H1 (cell line): ENCODE data around the gene SEL1L. TPM values are rescaled to one million over a fixed set of nuclear protein-coding genes. Genes with fewer than 3 reads are reported as not detected.

Experiments
- CTCF ChIA-PET: fragments of 300-600 bp; sonication (Branson Sonifier 250); formaldehyde crosslinking; loops from one replicate; lab custom pipeline; 2021; ENCODE audit not compliant: partially characterized antibody; lab: Charles Lee
- POLR2A ChIA-PET: fragments of 300-600 bp; sonication (Branson Sonifier 250); formaldehyde crosslinking; loops from one replicate; lab custom pipeline; 2021; ENCODE audit warnings: inconsistent platforms; ENCODE audit not compliant: partially characterized antibody; lab: Charles Lee
- DNase-seq, 2 experiments: peaks; one replicate each; pipeline versions ENCODE4 v3.0.0 to v3.0.0-alpha.2; 2010 to 2022; ENCODE audit warnings: low spot score in 2 of 2, low read depth in 1 of 2, mixed read lengths in 1 of 2
- FAIRE-seq: peaks from 2 replicates; lab custom pipeline; 2011; peaks lifted over from hg19 to GRCh38; lab: Jason Lieb, UNC
- H2AFZ ChIP-seq: 2 replicates; pipeline ENCODE4 v1.8.1; 2012; ENCODE audit warnings: low read length, inconsistent platforms
- H2AK5ac ChIP-seq: 2 replicates; pipeline ENCODE4 v1.6.1; 2013; ENCODE audit warnings: low read depth, low read length
- H2BK120ac ChIP-seq: replicated peaks from 2 replicates; pipeline ENCODE3; 2013; ENCODE audit warnings: low read depth, low read length, inconsistent platforms
- H2BK12ac ChIP-seq: 2 replicates; pipeline ENCODE4 v1.6.1; 2013; ENCODE audit warnings: low read depth, low read length
- H2BK15ac ChIP-seq: 2 replicates; pipeline ENCODE4 v1.6.1; 2013; ENCODE audit warnings: low read length
- H2BK20ac ChIP-seq: 2 replicates; pipeline ENCODE4 v1.6.1; 2013; ENCODE audit warnings: low read length
- H2BK5ac ChIP-seq: 2 replicates; pipeline ENCODE4 v1.6.1; 2013; ENCODE audit warnings: low read depth, low read length
- H3K14ac ChIP-seq: 2 replicates; pipeline ENCODE4 v1.6.1; 2013; ENCODE audit warnings: inconsistent platforms; ENCODE audit not compliant: insufficient read length
- H3K18ac ChIP-seq: 2 replicates; pipeline ENCODE4 v1.6.1; 2013; ENCODE audit warnings: low read length; ENCODE audit errors: extremely low read depth
- H3K23ac ChIP-seq: 2 replicates; pipeline ENCODE4 v1.6.1; 2013; ENCODE audit warnings: inconsistent platforms; ENCODE audit not compliant: insufficient read length
- H3K23me2 ChIP-seq: 2 replicates; pipeline ENCODE4 v1.6.1; 2013; ENCODE audit warnings: low read depth, low read length
- H3K27ac ChIP-seq: 2 replicates; pipeline ENCODE4 v1.6.1; 2011; ENCODE audit warnings: low read depth, low read length, inconsistent platforms
- H3K27me3 ChIP-seq, 4 experiments: replicated peaks in 1 of 4; 1 replicate in 1 of 4; 2 replicates in 3 of 4; pipeline versions ENCODE4 v1.6.1 to v1.8.1; 2011 to 2013; ENCODE audit warnings: low read length in 3 of 4, mild to moderate bottlenecking in 3 of 4, inconsistent platforms in 2 of 4, mixed read lengths in 2 of 4, moderate library complexity in 1 of 4; ENCODE audit not compliant: control insufficient read depth in 3 of 4, insufficient read depth in 3 of 4; ENCODE audit errors: extremely low read depth in 1 of 4
- H3K36me3 ChIP-seq, 4 experiments: 2 replicates each; pipeline versions ENCODE4 v1.6.1 to v1.8.1; 2011 to 2013; ENCODE audit warnings: mild to moderate bottlenecking in 4 of 4, low read length in 3 of 4, moderate library complexity in 2 of 4, control low read depth in 1 of 4, inconsistent platforms in 1 of 4; ENCODE audit not compliant: insufficient read depth in 4 of 4, control insufficient read depth in 2 of 4
- H3K4ac ChIP-seq: replicated peaks from 2 replicates; pipeline ENCODE3; 2013; ENCODE audit warnings: low read length, low read depth, mixed read lengths, inconsistent platforms; ENCODE audit not compliant: insufficient read length
- H3K4me1 ChIP-seq, 4 experiments: replicated peaks in 1 of 4; 1 replicate in 1 of 4; 2 replicates in 3 of 4; pipeline versions ENCODE4 v1.6.1 to v1.8.1; 2011 to 2013; ENCODE audit warnings: low read length in 3 of 4, inconsistent platforms in 2 of 4, mixed read lengths in 1 of 4; ENCODE audit not compliant: insufficient read depth in 4 of 4, control insufficient read depth in 3 of 4
- H3K4me2 ChIP-seq, 2 experiments: 2 replicates each; pipeline versions ENCODE4 v1.6.1 to v1.8.1; 2011 to 2013; ENCODE audit warnings: low read depth in 2 of 2, low read length in 2 of 2, control low read depth in 1 of 2, inconsistent platforms in 1 of 2, mild to moderate bottlenecking in 1 of 2; ENCODE audit not compliant: insufficient read depth in 1 of 2
- H3K4me3 ChIP-seq, 4 experiments: fragments of 200-600, 300-600 bp in 1 of 4; sonication (generic), shearing (Covaris generic), sonication (Bioruptor Twin) in 1 of 4; 2 replicates each; pipeline versions ENCODE4 v1.5.1 to v1.8.1; 2011 to 2016; ENCODE audit warnings: low read length in 4 of 4, low read depth in 3 of 4, control low read depth in 2 of 4, inconsistent platforms in 2 of 4, mild to moderate bottlenecking in 2 of 4, mixed read lengths in 1 of 4, moderate library complexity in 1 of 4; ENCODE audit not compliant: insufficient read depth in 2 of 4; ENCODE audit errors: extremely low read depth in 1 of 4
- H3K56ac ChIP-seq: replicated peaks from 2 replicates; pipeline ENCODE3; 2013; ENCODE audit warnings: low read depth, mild to moderate bottlenecking, mixed read lengths, low read length, inconsistent platforms; ENCODE audit not compliant: insufficient read length
- H3K79me1 ChIP-seq: 2 replicates; pipeline ENCODE4 v1.6.1; 2013; ENCODE audit warnings: low read depth, low read length, control low read depth
- H3K79me2 ChIP-seq, 2 experiments: 2 replicates each; pipeline versions ENCODE4 v1.6.1 to v1.8.1; 2012 to 2013; ENCODE audit warnings: low read length in 2 of 2, mild to moderate bottlenecking in 2 of 2, inconsistent platforms in 1 of 2; ENCODE audit not compliant: insufficient read depth in 2 of 2, control insufficient read depth in 1 of 2
- H3K9ac ChIP-seq, 4 experiments: replicated peaks in 1 of 4; 1 replicate in 1 of 4; 2 replicates in 3 of 4; pipeline versions ENCODE4 v1.6.1 to v1.8.1; 2011 to 2013; ENCODE audit warnings: low read depth in 3 of 4, low read length in 3 of 4, control low read depth in 2 of 4, mild to moderate bottlenecking in 2 of 4, moderate library complexity in 2 of 4, inconsistent platforms in 1 of 4; ENCODE audit errors: extremely low read depth in 1 of 4
- H3K9me3 ChIP-seq, 2 experiments: 2 replicates each; pipeline versions ENCODE4 v1.6.1 to v1.8.1; 2012 to 2013; ENCODE audit warnings: mild to moderate bottlenecking in 2 of 2, moderate library complexity in 2 of 2, control low read depth in 1 of 2, inconsistent platforms in 1 of 2, low read depth in 1 of 2, low read length in 1 of 2, mixed read lengths in 1 of 2; ENCODE audit not compliant: insufficient read depth in 2 of 2
- H4K20me1 ChIP-seq, 2 experiments: replicated peaks in 1 of 2; 2 replicates each; pipeline versions ENCODE3 to v1.8.1; 2011 to 2013; ENCODE audit warnings: inconsistent platforms in 2 of 2, low read length in 2 of 2, mild to moderate bottlenecking in 1 of 2; ENCODE audit not compliant: insufficient read depth in 2 of 2, control insufficient read depth in 1 of 2
- H4K5ac ChIP-seq: 2 replicates; pipeline ENCODE4 v1.6.1; 2013; ENCODE audit warnings: low read length, low read depth, mixed read lengths, inconsistent platforms; ENCODE audit not compliant: insufficient read length
- H4K8ac ChIP-seq: 2 replicates; pipeline ENCODE4 v1.8.0; 2013; ENCODE audit warnings: mild to moderate bottlenecking, moderate library complexity, low read length, inconsistent platforms; ENCODE audit not compliant: insufficient read depth; ENCODE audit errors: extremely low read depth
- H4K91ac ChIP-seq: replicated peaks from 2 replicates; pipeline ENCODE3; 2013; ENCODE audit warnings: low read length, mixed read lengths, inconsistent platforms; ENCODE audit not compliant: insufficient read length
- KDM1A ChIP-seq: fragments of 200-600, 300-600 bp; sonication (generic); IDR thresholded peaks from 2 replicates; pipeline ENCODE4 v1.7.1; 2016; ENCODE audit warnings: mild to moderate bottlenecking, low read length, borderline replicate concordance
- RAD21 ChIP-seq, 2 experiments: IDR thresholded peaks in 1 of 2; conservative IDR thresholded peaks in 1 of 2; 2 replicates each; pipeline ENCODE4 v1.6.1; 2011; ENCODE audit warnings: low read depth in 2 of 2, low read length in 2 of 2, improper control_type of control experiment in 1 of 2, inconsistent platforms in 1 of 2, mild to moderate bottlenecking in 1 of 2, moderate library complexity in 1 of 2
- RFX5 ChIP-seq: IDR thresholded peaks from 2 replicates; pipeline ENCODE4 v1.6.1; 2011; ENCODE audit warnings: low read depth, low read length, improper control_type of control experiment, borderline replicate concordance
- SAP30 ChIP-seq: fragments of 300-600 bp; sonication (generic); IDR thresholded peaks from 2 replicates; pipeline ENCODE4 v1.7.1; 2012; ENCODE audit warnings: low read length, moderate library complexity, mild to moderate bottlenecking, inconsistent platforms; ENCODE audit not compliant: insufficient read depth, insufficient replicate concordance
- TEAD4 ChIP-seq: IDR thresholded peaks from 2 replicates; pipeline ENCODE4 v1.6.1; 2012; ENCODE audit warnings: low read depth, low read length, inconsistent platforms, mixed read lengths
- WGBS, 2 experiments: shearing (Covaris generic) in 1 of 2; methylation state at CpG; one replicate each; pipeline versions ENCODE4 v1.1.6 to v1.1.7; 2013 to 2015; ENCODE audit warnings: low lambda C conversion rate in 2 of 2, mixed read lengths in 2 of 2, inconsistent platforms in 1 of 2, low coverage in 1 of 2, missing lambda C conversion rate in 1 of 2; ENCODE audit not compliant: insufficient replicate concordance in 2 of 2, insufficient coverage in 1 of 2, insufficient read length in 1 of 2; ENCODE audit errors: extremely low coverage in 1 of 2, missing lambda C conversion rate in 1 of 2; 5-methylcytosine and 5-hydroxymethylcytosine counted together
- polyA plus RNA-seq, 7 experiments: library from polyadenylated mRNA; depleted of rRNA in 3 of 7; stranded (reverse) in 5 of 7; unstranded in 2 of 7; fragments of >200 nt in 5 of 7; fragments of 200-250 nt in 2 of 7; gene quantifications; 1 replicate in 5 of 7; 2 replicates in 1 of 7; 4 replicates in 1 of 7; pipeline versions ENCODE4 v1.2.1 to v1.2.3, GENCODE V29; 2011 to 2013; ENCODE audit warnings: missing spikeins in 2 of 7, mixed read lengths in 2 of 7
- total RNA-seq: library from RNA; stranded (reverse); fragmentation: NEBNext Ultra II Directional; extraction: Animal tissue kit (Norgen Biotek cat#: 25700); gene quantifications from 2 replicates; pipeline ENCODE4 v1.2.1, GENCODE V29; 2021
- TF ChIP-seq, protein P1 (sequence below), 3 experiments: IDR thresholded peaks; 1 replicate in 2 of 3; 2 replicates in 1 of 3; pipeline versions ENCODE4 v1.5.1 to v1.6.1; 2011; ENCODE audit warnings: low read length in 3 of 3, mild to moderate bottlenecking in 3 of 3, inconsistent platforms in 2 of 3, low read depth in 1 of 3, moderate library complexity in 1 of 3; ENCODE audit not compliant: insufficient read depth in 1 of 3; ENCODE audit errors: control extremely low read depth in 1 of 3
- TF ChIP-seq, protein P2 (sequence below): IDR thresholded peaks from 2 replicates; pipeline ENCODE4 v1.6.1; 2012; ENCODE audit warnings: low read length, inconsistent platforms
- TF ChIP-seq, protein P3 (sequence below): IDR thresholded peaks from 2 replicates; pipeline ENCODE4 v1.6.1; 2011; ENCODE audit warnings: low read depth, mild to moderate bottlenecking, low read length; ENCODE audit not compliant: insufficient read depth

The SEL1L gene
- total and polyA plus RNA-seq, 2 of the 8 experiments (the other 6 are each of a cell fraction or from before 2014, with no cell fraction given), result 4.3 to 34.9 TPM

DNA sequence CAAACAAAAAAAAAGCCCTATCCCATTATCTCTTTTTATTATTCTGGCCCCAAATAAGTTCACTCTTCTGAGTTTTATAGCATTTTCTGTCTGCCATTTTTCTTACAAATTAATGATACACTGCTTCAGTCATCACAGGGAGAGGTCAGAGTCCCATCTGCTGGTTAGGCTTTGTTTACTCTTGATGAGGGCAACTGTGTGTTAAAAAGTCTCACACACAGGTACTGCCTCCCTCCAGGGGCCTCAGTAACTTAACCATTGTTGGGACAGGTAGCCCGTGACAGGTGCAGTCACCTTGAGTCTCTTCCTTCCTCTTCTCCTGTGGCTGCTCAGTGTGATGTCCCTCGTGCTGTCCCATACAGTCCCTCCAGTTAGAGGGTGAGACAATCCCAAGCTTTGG lies 45.5 kb upstream of the SEL1L start:
- H4K20me1 ChIP-seq, result no peaks in the 10 kb centered on the region
- no peaks in the 10 kb centered on the region for H3K79me1 ChIP-seq
- H3K23ac ChIP-seq, result no peak overlapping the region
- H2AFZ ChIP-seq, result no peak overlapping the region
- H3K4me2 ChIP-seq, result no peak overlapping the region
- H3K36me3 ChIP-seq, result no peaks in the 10 kb centered on the region
- no peaks in the 10 kb centered on the region for H3K27me3 ChIP-seq
- H3K56ac ChIP-seq, result no peak overlapping the region
- H4K8ac ChIP-seq, result no peak overlapping the region
- H4K91ac ChIP-seq, result no peak overlapping the region
- H2AK5ac ChIP-seq, result no peak overlapping the region
- H3K9ac ChIP-seq, result no peak overlapping the region
- H2BK12ac ChIP-seq, result no peak overlapping the region
- H3K79me2 ChIP-seq, result no peaks in the 10 kb centered on the region
- CTCF ChIA-PET, result interaction anchor here (1.2 to 1.5 kb wide), 2 partner anchors 13 to 28 kb away, joined by 3 to 4 read pairs; no protein-coding TSS in a partner anchor
- peak overlapping the region; percentile 94 for H3K14ac ChIP-seq
- no peak overlapping the region for H3K18ac ChIP-seq
- FAIRE-seq, result no peak
- H3K9me3 ChIP-seq, result no peaks in the 10 kb centered on the region
- H3K27ac ChIP-seq, result no peak overlapping the region
- POLR2A ChIA-PET, result no interaction called here
- WGBS, 2 experiments, result 91% methylated on average over 2 of the region's 2 CpGs; no CpG with 5 or more reads in 1 of the 2 experiments
- no peak overlapping the region for H2BK20ac ChIP-seq
- H3K4ac ChIP-seq, result no peak overlapping the region
- no peak overlapping the region for H2BK120ac ChIP-seq
- no peak overlapping the region for H2BK15ac ChIP-seq
- H4K5ac ChIP-seq, result no peak overlapping the region
- no peak overlapping the region for H3K4me3 ChIP-seq
- H3K23me2 ChIP-seq, result no peaks in the 10 kb centered on the region; the same call in 1 of the 2 replicates
- no peaks in the 10 kb centered on the region for H3K4me1 ChIP-seq
- no peak overlapping the region for H2BK5ac ChIP-seq
- DNase-seq, result no peak
- TF ChIP-seq RFX5 (no peak), RAD21 (IDR thresholded peaks at IDR 0.05 in 1 of 2, conservative IDR thresholded peaks at IDR 0.05 in 1 of 2; ENCODE audit: low read depth in 2 of 2, low read length in 2 of 2) (no peak), SAP30 (no peak), TEAD4 (no peak), KDM1A (no peak)
- TF ChIP-seq, protein P1, sequence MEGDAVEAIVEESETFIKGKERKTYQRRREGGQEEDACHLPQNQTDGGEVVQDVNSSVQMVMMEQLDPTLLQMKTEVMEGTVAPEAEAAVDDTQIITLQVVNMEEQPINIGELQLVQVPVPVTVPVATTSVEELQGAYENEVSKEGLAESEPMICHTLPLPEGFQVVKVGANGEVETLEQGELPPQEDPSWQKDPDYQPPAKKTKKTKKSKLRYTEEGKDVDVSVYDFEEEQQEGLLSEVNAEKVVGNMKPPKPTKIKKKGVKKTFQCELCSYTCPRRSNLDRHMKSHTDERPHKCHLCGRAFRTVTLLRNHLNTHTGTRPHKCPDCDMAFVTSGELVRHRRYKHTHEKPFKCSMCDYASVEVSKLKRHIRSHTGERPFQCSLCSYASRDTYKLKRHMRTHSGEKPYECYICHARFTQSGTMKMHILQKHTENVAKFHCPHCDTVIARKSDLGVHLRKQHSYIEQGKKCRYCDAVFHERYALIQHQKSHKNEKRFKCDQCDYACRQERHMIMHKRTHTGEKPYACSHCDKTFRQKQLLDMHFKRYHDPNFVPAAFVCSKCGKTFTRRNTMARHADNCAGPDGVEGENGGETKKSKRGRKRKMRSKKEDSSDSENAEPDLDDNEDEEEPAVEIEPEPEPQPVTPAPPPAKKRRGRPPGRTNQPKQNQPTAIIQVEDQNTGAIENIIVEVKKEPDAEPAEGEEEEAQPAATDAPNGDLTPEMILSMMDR (IDR thresholded peaks at IDR 0.05; ENCODE audit: control extremely low read depth in 1 of 3, insufficient read depth in 1 of 3, low read depth in 1 of 3, low read length in 3 of 3), result no peak
- TF ChIP-seq, protein P2, sequence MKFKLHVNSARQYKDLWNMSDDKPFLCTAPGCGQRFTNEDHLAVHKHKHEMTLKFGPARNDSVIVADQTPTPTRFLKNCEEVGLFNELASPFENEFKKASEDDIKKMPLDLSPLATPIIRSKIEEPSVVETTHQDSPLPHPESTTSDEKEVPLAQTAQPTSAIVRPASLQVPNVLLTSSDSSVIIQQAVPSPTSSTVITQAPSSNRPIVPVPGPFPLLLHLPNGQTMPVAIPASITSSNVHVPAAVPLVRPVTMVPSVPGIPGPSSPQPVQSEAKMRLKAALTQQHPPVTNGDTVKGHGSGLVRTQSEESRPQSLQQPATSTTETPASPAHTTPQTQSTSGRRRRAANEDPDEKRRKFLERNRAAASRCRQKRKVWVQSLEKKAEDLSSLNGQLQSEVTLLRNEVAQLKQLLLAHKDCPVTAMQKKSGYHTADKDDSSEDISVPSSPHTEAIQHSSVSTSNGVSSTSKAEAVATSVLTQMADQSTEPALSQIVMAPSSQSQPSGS, result no peak
- TF ChIP-seq, protein P3, sequence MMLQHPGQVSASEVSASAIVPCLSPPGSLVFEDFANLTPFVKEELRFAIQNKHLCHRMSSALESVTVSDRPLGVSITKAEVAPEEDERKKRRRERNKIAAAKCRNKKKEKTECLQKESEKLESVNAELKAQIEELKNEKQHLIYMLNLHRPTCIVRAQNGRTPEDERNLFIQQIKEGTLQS, result no peak
